ENCODE data around the gene CRYM. TPM values are rescaled to one million over a fixed set of nuclear protein-coding genes. Genes with fewer than 3 reads are reported as not detected.

The CRYM gene
- total RNA-seq: not detected
- 0.56 TPM for total RNA-seq (2013)

- WGBS (ENCODE audit: insufficient coverage): 2% methylated on average over 42 of the region's 46 CpGs
- intact Hi-C loops (cut with micrococcal nuclease): no loop called here
- Mint-ChIP-seq H3K4me1 (peaks cover 0 to 14% of the 10 kb centered on the region in 2 donors), H3K4me3 (no peak within 1 kb of the TSS), H3K9me3 (no peaks in the 10 kb centered on the region), H3K27me3 (ENCODE audit: low read depth in 2 of 2) (peaks cover 42 to 64% of the 10 kb centered on the region in 2 donors), H3K36me3 (no peaks in the 10 kb centered on the region), H3K27ac (no peak within 1 kb of the TSS)
- DNase-seq (peak; percentile 19 to 47), ATAC-seq (peak; percentile 53 to 73 (median 55))
- no peak for TF ChIP-seq CTCF (IDR thresholded peaks at IDR 0.05)
- H3K27me3 ChIP-seq (ENCODE audit: control insufficient read depth, insufficient read depth, low read length): peaks cover 14% of the 10 kb centered on the region
- H3K4me1 ChIP-seq (ENCODE audit: control insufficient read depth, insufficient read depth, low read length): peaks cover 8% of the 10 kb centered on the region
- no peaks in the 10 kb centered on the region for H3K9me3 ChIP-seq (ENCODE audit: control insufficient read depth, insufficient read depth, low read length)
- no peak within 1 kb of the TSS for H3K27ac ChIP-seq (ENCODE audit: low read length)
- H3K4me3 ChIP-seq (ENCODE audit: low read length): peak within 1 kb of the TSS; percentile 26
- H3K36me3 ChIP-seq (ENCODE audit: control insufficient read depth, insufficient read depth, low read length): no peaks in the 10 kb centered on the region
Observed at GRCh38 chr16:21277927-21278706, at the start of gene CRYM. Gene CRYM, minus strand, starts transcription at chr16:21278290. Its CDS starts 39 bp downstream, at chr16:21278251.

- DNase-seq (no peak), ATAC-seq (no peak)
- H3K27ac ChIP-seq (ENCODE audit: low read length): no peak overlapping the region
- Mint-ChIP-seq H3K36me3 (peaks cover 6% of the 10 kb centered on the region), H3K27me3 (ENCODE audit: low read depth in 2 of 2) (peaks cover 10 to 28% of the 10 kb centered on the region in 2 donors), H3K4me1 (no peaks in the 10 kb centered on the region), H3K9me3 (peaks cover 0 to 4% of the 10 kb centered on the region in 2 donors), H3K4me3 (no peak overlapping the region), H3K27ac (no peak overlapping the region)
- no peak overlapping the region for H3K4me3 ChIP-seq (ENCODE audit: low read length)
- intact Hi-C loops (cut with micrococcal nuclease): no loop called here
- H3K9me3 ChIP-seq (ENCODE audit: control insufficient read depth, insufficient read depth, low read length): no peaks in the 10 kb centered on the region
- H3K27me3 ChIP-seq (ENCODE audit: control insufficient read depth, insufficient read depth, low read length): no peaks in the 10 kb centered on the region
- TF ChIP-seq CTCF (IDR thresholded peaks at IDR 0.05): no peak
- no peaks in the 10 kb centered on the region for H3K4me1 ChIP-seq (ENCODE audit: control insufficient read depth, insufficient read depth, low read length)
- H3K36me3 ChIP-seq (ENCODE audit: control insufficient read depth, insufficient read depth, low read length): no peaks in the 10 kb centered on the region
- WGBS (ENCODE audit: insufficient coverage): 100% methylated on average over 3 of the region's 3 CpGs
Observed at GRCh38 chr16:21327046-21327445, 49.0 kb upstream of the CRYM start.

GRCh38 chr16:21326459-21326858, 48.4 kb upstream of the CRYM start:
- no peak for ATAC-seq
- TF ChIP-seq CTCF (IDR thresholded peaks at IDR 0.05): no peak
- Histone ChIP-seq H3K9me3 (ENCODE audit: control insufficient read depth, insufficient read depth, low read length) (no peaks in the 10 kb centered on the region), H3K4me1 (ENCODE audit: control insufficient read depth, insufficient read depth, low read length) (no peaks in the 10 kb centered on the region), H3K36me3 (ENCODE audit: control insufficient read depth, insufficient read depth, low read length) (no peaks in the 10 kb centered on the region), H3K27ac (ENCODE audit: low read length) (no peak overlapping the region), H3K27me3 (ENCODE audit: control insufficient read depth, insufficient read depth, low read length) (no peaks in the 10 kb centered on the region), H3K4me3 (ENCODE audit: low read length) (no peak overlapping the region)
- peaks cover 6% of the 10 kb centered on the region for H3K36me3 Mint-ChIP-seq
- H3K4me3 Mint-ChIP-seq: no peak overlapping the region
- H3K9me3 Mint-ChIP-seq: peaks cover 0 to 4% of the 10 kb centered on the region in 2 donors
- H3K27ac Mint-ChIP-seq: no peak overlapping the region
- no CpG with 5 or more reads among the region's 2 CpGs for WGBS (ENCODE audit: insufficient coverage)
- no peaks in the 10 kb centered on the region for H3K4me1 Mint-ChIP-seq
- no peak for DNase-seq
- H3K27me3 Mint-ChIP-seq (ENCODE audit: low read depth in 2 of 2): peaks cover 8 to 23% of the 10 kb centered on the region in 2 donors
- intact Hi-C loops (cut with micrococcal nuclease): no loop called here

All from natural killer cell (primary cell).